HG02884 (cell line): Measurements from ENCODE around the gene YOD1.
"Not testable (repeated sequence)": the region's sequence is repeated elsewhere in the genome, so short reads cannot be mapped to it uniquely, and the experiment has no call there.

Experiments used
- ATAC-seq: cut with Tn5 transposase; IDR thresholded peaks from one replicate; pipeline ENCODE4 v1.9.1; 2021; ENCODE audit warnings: mild to moderate bottlenecking, moderate library complexity; ENCODE audit not compliant: unreplicated experiment

YOD1 gene

DNA sequence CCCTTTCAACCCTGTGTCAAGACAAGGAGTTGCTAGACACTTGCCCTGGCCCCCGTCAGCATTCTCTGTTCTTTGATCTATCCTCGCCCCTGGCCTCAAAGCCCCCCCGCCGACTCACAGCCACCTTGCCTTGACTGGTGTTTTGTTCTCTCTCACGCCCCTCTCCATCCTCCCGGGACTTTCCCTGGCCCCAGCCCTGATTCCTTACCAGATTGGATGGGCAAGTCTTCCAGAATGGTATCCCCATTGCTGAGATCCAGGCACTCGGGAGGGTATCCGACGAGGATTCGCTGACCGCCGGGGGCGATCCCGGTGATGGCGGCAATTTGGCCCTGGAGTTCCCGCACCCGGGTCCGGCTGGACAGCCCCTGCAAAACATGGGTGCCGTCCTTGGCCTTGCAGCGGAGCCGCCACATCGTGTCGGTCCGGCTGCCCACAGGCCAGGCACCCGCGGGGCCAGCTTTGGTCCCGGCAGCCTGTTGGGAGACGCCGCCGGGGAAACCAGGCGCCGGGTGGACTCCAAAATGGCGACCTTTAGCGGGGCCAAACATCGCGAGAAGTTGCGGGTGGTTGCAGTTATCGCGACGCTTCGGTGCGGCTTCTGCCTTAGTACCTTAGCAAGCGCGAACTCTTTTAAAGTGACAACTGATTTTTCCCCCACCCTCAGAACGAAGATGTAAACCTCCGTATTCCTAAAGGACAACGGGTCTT is 373 bp downstream of the YOD1 start:
- peak; percentile 37 for ATAC-seq

DNA sequence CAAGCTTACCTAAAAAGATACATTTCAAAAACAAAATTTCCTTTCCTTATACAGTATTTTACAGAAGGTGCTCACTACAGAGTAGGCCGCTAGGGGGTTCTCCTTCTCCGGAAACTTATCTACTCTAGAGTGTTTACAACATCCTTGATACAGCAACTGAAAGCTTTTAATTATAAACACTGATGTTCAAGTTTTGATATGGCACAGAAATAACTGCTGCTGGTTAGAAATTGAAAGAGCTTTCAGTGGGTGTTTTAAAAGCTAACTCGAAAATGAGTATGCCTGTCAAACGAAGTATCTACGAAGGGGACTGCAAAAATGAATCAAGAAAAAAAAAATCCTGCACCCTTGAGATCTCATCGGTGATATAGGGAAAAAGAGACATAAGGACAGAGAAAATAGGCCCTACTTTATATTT is 1.0 kb downstream of the YOD1 start:
- no peak for ATAC-seq

DNA sequence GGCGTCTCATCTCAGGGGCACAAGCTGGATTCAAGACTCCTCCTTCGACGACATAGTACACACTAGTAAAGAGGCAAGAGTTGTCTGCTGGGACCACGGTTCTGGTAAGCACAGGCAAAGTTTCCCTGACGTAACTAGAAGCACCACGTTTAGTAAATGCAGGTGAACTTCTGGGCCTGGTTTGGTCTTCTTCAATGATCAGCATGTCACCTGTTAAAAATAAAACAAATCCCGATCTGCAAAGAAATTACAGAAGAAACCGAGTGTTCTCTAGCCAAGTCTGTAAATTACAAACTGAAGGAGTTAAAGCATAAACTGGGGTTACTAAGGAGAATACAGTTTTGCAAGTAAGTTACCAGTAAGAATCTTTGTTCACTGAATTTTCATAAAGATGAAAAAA is 1.5 kb downstream of the YOD1 start:
- no peak for ATAC-seq

DNA sequence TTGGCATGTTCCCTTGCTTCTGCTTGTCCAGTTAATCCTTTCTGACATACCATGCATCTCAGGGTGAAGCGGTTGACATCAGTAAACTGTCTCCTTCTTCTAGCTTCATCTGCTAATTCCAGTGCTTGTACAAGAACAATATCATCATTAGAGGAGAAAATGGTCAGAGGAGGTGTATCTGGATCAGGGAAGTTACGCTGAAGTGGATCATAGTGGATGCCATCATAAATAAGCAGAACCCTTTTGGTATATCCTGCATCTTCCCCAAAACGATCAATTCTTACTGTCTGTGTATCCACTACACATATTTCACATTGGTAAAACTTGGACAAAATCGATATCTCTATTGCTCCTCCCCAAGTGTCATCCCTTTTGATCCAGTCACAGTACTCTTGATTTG is 2.0 kb downstream of the YOD1 start:
- ATAC-seq = no peak

DNA sequence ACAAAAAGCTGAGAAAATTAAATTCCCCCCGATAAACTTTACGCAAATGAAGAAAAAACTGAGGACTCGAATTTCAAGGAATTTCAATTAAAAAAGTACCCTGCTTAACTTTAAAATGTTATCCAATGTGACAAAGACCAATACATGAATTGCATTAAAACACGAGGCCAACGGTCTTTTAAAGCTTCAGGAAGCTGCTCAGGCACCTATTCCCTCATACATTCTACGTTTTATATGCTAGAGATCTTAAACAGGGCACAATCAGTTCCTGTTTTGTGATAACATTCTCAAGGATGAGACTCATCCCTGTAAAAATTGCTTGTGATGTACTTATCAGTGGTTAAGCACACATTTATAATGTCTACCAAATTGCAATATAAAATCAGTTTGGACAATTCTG is 3.0 kb downstream of the YOD1 start:
- no peak for ATAC-seq

DNA sequence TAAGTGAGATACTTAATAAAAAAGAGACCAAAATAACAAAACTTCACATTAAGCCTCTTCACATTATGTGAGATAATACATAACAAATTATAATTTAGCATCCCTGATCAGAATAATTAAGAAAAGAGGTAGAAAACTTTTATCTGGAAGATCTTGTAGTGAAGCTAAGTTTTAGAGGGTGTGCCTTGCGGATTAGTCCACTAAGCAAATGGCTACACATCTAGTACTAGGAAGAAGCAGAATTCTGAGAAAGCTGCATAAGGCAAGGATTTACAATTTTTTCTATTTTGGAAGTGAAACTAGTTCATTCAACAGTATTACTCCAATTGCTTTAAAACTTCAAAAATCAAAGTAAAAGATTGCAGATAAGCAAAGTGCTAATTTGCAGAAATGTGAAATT is 3.5 kb downstream of the YOD1 start:
- ATAC-seq = no peak

DNA sequence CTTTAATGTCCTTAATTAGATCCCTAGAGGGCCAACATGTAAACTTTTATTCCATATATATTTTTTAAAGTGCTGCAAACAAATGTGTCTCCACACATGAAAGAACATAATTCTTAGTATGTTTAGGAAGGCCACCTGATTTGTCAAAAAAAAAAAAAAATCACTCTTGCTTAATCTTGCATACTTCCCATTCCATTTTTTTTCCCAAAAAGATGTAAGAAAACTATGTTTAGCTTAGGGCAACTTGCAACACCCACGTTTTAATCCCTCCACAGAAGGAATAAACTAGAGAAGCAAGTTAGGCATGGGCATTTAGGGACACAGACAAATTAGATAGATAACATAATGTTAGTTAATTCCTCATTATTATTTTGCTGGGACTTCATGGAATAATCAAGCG is 5.6 kb downstream of the YOD1 start:
- ATAC-seq = no peak

DNA sequence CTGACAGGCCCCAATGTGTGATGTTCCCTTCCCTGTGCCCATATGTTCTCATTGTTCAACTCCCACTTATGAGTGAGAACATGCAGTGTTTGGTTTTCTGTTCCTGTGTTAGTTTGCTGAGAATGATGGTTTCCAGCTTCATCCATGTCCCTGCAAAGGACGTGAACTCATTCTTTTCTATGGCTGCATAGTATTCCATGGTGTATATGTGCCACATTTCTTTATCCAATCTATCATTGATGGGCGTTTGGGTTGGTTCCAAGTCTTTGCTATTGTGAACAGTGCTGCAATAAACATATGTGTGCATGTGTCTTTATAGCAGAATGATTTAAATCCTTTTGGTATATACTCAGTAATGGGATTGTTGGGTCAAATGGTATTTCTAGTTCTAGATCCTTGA is 9.6 kb downstream of the YOD1 start:
- ATAC-seq = not testable (repeated sequence)

DNA sequence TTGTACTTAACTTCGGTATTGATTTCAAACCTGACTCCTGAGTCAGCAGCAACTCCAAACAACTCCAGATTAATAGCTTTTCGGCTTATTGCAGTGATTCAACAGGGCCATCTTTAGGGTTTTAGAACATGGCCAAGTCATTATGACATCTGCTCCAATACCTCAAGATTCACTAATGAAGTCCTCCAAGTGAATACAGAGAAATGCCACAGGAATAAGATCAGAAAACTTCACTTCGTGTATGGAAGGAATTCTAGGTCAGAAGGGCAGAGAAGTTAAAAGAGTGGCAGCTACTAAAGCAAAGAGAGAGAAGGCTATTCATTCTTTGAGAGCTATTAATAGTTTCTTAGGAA is 10.9 kb downstream of the YOD1 start:
- no peak for ATAC-seq

DNA sequence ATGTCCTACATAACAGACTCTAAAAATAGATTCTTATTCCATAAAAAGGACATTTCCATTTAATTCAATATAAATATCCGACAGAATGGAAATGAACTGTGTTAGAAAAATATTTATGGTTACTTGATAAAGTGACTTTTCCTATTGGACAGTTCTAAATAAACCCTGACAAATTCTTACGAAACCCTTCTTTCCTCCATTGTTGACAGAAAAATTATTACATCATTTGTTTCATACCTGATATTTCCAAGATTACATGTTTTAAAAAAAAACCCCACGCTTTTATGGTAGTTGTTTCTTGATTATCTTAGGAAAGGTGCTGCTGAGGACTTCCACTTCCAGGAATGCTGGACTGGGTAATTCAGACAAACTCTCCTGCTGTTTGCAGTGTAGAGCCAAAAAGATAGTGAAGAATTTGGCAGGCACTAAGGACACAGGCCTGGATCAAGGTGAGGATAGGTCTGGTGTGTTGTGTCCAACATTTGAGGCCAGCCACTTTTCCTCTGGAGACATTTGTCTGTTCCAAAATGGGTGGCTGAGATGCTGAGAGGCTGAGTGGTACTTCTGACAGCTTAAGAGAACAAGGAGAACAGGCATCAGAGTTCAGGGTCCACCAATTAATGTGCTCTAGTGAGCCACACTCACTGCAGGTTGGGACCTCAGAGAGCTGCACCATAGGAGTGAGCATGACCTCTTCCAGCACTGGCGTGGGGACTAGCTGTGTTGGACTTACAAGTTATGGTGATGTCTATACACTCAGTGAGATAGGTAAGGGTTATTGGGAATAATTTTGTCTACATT is 11.4 kb downstream of the YOD1 start:
- ATAC-seq = no peak

DNA sequence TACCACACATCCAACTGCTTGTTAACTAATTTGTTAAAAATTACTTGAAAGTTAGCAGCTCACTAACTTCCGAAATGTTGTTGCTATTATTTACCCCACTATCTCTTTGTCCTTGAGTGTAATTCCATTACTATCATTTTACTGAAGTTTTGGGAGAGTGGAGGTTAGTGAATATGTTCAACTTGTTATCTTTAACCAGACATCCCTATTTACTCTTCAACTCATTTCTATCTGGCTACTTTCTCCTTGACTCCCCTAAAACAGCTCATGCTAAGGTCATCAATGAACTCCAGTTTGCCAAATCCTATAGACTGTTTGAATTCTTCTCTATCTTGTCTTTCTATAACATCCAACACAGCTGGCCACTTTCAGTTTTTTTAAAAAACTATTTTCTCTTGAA is 14.1 kb downstream of the YOD1 start:
- ATAC-seq = no peak

DNA sequence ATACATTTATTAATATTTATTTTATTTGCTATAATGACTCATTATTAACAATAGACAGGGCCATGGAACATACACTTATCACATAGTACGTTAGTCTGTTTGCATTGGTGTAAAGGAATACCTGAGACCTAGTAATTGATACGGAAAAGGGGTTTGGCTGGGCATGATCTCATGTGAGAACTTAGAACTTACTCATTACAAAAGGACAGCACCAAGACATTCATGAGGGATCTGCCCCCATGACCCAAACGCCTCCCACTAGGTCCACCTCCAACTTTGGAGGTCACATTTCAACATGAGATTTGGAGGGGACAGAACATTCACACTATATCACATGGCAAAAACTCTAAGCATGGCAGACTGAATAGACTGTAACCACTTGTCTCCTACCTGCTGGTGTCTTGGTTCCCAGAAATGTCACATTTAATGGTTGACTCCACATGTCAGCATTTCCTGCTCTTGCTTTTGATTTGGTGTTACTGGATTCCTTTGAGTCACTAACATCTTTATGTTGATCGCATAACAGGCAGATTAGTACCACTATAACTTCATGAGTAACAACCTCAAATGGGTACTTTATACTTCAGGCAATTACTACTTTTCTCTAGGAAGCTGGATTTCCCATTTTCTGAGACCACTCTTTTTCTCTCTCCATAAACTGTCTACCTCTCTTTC is 15.0 kb downstream of the YOD1 start:
- no peak for ATAC-seq

DNA sequence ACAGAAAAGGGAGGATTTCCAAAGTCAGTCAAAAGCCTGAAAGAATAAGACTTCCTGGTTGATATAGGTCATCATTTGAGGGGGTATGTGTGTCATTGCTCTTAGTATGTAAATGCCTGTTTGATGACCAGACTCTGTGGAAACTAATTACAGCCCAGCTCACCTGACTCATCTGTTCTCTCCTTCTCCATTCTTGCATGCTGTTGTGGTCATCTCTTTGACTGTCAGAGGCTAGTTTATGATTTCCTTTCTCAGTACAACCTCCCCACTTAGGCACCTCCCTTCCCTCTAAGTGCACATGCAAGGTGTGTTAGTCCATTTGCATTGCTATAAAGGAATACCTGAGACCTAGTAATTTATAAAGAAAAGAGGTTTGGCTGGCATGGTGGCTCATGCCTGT is 16.0 kb downstream of the YOD1 start:
- ATAC-seq = no peak

DNA sequence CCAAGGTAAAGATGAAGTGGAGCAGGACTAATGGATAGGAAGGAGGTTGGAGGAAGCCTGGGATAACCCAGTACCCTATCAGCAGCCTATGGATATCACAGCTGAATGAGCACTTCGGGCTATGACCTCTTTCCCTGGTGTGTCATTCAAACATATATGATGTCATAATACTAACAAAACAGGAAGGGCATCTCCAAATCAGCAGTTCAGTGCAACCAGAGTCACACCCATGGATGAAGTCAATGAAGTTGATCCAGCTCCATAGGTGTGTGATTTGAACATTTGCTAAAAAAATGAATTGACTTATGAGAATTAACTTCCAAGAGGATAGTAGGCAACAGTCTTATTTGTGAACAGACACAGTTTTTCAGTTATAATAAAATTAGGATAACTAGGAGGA is 16.8 kb downstream of the YOD1 start:
- ATAC-seq = no peak

DNA sequence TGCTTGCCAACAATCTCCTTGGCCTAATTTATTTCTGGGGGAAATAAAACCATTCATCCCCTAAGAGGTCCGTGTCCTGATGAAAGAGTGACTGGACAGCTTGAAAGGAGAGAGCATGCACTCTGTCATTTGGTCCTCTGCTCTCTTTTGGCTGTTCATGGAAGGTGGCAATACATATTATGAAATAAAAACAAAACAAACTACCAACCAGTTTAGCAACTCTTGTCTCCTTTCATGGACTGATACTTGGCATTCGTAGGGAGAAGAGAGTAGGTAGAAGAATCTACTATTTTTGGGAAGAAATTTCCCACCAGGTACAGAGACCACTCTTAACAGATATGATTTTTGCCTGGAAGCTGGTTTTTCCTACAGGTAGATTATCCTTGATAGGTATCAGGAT is 17.7 kb downstream of the YOD1 start:
- ATAC-seq = no peak

DNA sequence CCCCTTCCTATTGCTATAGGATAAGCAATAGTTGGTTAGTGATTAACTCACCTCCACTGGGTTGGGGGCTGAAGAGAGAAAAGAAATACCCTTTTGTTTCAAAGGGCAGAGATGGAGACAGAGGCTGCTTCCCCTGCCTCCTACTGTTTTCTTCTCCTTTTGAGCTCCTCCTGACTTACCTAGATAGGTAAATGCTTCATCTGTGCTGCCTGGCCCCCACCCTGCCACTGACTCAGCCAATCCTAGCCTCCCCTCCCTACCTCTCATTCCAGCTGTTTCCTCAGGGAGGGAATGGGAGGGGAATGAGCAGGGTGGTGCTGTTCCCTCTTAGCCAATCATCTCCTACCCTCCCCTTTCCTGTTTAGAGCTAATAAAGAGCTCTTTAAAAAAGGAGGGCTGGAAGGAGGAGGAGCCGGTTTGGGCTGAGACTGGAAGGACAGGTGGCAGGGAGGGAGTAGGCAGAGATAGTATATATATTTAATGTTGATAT is 18.4 kb downstream of the YOD1 start, which contains the start of gene C1orf116:
TSS of gene C1orf116 (minus strand) at position 229 of the 490 bp plus-strand sequence. CDS start 5,158 bp downstream, outside the sequence.
- ATAC-seq = no peak

DNA sequence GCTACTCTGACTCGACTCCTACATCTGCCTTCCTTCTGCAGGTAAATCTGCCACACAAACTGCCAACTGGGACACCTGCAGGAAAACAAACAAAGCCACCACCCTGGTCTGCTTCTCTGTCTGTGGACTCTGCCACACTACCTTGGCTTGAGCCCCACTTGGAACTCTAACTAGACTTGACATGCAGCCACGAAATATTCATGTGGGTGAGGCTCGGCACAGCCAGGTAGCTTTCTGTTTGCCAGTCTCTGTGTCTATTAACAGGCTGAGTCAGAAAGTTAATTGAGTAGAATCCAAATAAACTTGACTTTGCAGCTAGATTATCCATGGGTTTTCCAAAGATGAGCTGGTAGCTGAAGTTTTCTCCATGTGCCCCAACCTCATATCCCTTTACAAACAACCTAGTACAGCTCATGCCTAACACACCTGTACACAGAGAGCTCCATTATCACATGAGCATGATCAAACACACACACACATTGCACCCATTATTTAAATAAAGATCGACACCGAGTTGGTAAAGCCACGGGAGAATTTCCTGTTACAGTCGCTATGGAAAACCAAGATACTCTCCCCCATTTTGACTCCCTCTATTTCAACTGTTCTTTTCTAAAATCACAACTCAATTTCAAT is 19.3 kb downstream of the YOD1 start:
- no peak for ATAC-seq

DNA sequence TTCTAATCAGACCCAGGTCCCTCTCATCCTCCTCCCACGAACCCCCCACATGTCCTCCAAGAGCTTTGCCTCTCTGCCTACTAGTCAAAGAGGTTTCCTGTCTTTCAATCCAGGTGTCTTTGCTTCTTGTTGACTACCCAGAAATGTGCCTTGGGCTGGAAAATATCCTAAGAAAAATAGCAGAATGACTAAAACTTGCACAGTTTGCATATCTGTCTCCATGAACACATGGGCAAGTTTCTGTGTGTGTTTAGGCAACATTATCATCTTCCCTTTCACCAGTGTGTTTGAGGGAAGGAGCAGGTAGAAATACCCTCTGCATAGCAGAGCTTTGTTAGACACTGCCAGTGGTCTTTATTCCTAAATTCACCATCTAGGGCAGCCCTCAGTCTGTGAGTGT is 20.0 kb downstream of the YOD1 start:
- ATAC-seq = no peak

DNA sequence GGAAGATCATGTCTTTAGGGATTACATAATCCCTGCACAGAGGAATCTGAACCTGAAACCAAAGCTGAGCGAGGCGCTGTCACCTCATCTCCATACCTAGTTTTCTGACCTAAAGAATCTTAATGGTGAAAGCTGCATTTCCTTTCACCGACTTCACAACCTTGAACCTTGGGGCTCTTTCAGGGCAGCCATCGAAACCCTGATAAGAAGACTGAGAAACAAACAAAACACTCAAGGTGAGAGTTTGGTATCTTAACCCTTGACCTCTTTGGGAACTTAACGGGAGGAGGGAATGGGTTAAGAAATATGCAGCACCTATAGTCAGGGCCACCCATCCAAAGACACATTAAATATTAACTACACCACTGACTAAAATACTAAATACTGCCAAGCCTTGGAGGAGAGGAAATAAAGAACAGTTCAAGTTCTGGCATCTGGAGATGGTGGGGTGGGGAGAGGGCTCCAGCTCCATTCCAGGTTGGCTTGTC is 20.4 kb downstream of the YOD1 start:
- ATAC-seq = no peak

DNA sequence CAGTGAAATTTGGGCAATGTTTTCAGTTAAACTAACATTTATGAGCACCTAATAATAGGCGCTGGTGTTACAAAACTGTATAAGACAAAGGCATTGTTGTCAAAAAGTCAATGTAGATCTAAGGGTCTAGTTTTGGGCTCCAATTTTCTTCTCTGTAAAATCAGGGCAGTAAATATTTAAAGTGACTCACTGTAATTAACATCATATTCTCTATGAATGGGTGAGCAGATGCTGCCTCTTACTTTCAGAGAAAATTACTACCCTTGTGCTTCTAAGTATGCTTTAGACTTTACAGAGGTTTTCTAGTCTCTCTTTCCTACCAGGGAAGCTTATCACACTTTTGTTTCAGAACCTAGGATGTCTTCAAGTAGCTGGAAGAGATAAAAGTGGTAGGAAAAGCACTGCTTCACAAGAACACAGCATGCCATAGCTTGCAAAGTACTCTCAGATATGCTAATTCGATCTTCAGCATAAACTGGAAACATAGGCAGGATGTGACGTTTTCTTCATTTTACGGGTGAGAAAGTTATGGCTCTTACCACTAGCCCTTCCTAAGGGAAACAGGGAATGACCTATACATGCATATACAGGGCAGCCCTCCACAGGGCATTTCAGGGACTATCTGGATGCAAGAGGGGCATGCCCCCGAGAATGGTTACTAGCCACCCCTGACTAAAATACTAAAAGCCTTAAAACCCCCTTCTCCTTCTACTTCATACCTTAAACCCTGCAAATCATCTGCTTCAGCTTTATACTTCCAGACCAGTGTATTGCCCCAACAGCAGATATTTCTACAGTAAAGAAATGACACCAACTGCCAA is 21.1 kb downstream of the YOD1 start:
- no peak for ATAC-seq
